ENCODE data around the gene EXOC2.

Gene EXOC2

DNA sequence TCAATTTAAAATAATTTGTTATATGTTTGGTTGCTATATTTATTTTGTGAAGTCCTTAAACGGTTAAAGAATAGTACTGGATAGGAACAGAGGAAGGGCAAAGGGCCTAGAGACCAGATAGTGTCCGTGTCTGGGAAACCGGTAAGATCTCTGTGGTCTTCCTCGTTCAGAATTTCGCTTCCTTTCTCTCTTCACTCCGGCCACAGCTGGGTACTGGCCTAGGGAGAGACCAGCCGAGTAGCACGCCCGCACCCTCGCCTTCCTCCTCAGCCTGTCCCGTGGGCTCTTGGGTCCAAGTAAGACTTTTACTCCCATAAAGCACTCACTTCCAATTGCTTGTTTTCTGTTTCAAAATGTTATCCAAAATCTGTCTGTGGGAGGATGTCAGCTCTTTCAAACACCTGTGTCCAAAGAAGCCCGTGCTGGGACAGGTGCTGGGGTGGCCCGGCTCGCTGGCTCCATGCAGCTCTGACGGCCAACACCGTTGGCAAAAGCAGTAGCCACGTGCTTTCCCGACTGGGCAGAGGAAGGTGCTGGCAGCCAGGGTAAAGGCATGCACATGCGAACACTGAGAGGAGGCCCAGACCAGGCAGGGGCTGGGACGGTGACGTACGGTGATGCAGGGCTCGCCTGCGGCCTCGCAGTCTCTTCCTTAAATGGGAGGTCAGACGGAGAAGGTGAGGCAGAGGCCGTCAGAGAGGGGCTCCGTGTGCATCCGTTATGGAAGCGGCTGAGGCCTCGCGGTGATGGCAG lies 189.2 kb downstream of the EXOC2 start:
- no peak overlapping the region for H3K27ac ChIP-seq
- TF ChIP-seq, protein P1, sequence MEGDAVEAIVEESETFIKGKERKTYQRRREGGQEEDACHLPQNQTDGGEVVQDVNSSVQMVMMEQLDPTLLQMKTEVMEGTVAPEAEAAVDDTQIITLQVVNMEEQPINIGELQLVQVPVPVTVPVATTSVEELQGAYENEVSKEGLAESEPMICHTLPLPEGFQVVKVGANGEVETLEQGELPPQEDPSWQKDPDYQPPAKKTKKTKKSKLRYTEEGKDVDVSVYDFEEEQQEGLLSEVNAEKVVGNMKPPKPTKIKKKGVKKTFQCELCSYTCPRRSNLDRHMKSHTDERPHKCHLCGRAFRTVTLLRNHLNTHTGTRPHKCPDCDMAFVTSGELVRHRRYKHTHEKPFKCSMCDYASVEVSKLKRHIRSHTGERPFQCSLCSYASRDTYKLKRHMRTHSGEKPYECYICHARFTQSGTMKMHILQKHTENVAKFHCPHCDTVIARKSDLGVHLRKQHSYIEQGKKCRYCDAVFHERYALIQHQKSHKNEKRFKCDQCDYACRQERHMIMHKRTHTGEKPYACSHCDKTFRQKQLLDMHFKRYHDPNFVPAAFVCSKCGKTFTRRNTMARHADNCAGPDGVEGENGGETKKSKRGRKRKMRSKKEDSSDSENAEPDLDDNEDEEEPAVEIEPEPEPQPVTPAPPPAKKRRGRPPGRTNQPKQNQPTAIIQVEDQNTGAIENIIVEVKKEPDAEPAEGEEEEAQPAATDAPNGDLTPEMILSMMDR (conservative IDR thresholded peaks at IDR 0.05): no peak

DNA sequence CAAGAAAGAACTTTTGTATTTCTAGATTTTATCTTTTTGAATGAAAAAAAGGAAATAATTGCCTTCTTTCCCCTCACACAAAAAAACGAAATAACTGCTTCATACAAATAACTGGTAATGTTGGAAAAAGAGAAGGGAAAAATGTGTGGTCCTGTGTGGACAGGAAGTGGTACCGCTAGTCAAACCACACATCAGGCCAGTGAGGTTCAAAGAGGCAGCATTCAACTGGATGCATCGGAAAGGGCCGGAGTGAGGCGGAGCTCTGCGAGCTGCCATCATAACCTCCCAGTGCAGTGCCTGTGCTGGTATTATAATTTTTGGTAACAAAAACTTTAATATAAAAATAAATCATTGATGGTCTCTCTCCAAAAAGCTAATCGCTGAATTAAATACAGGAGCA lies 190.2 kb downstream of the EXOC2 start:
- TF ChIP-seq, protein P1 (conservative IDR thresholded peaks at IDR 0.05): no peak
- H3K27ac ChIP-seq: no peak overlapping the region

DNA sequence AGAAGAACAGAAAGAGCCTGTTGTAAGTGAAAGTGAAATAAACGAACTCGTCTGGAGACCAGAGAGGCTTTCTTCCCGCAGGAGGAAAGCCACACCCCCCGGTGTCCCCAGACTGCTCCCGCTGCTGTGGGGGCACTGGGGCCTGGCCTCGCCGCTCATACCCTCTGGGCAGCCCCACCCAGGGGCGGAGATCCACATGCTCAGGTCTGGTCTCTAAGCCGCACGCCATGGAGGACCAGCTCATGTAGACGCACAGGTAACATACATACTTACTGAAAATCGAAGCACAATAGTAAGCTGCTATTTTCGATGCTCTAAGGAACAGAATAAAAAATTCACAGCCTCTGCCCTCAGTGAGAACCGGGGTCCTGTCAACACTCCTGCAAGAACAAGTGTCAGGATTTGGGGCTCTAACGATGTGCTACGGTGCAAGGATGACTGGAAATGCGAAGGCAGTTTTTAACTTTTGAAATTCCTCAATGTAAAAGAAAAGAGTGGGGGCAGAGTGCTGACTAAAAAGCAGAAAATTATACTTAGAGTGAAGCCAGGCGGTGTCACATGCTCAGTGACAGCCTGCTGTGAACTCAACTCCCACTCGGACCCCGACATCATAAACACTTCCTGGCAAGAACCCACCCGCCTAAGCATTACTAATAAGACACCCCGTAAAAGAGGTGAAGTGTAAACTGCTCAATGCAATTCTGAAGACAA lies 190.9 kb downstream of the EXOC2 start:
- TF ChIP-seq, protein P1 (conservative IDR thresholded peaks at IDR 0.05): no peak
- H3K27ac ChIP-seq: no peak overlapping the region

DNA sequence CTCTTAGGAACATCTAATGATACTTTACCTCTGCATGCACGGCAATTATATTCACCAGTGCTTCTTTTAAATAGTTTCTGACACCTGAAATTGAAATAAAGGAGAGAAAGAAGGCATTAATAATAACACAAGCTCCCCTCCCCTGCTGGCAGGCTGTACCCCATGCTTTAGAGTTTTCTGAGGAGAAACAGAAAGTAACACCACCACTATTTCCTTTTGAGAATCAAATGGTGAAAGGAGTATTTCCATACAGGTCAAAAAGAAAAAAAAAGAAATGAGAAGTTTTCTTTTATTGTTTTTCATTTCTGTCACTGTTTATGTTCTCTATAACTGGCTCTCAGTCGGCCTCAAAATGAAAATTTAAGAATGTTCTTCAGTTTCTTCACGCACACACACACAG lies 193.3 kb downstream of the EXOC2 start:
- no peak overlapping the region for H3K27ac ChIP-seq
- TF ChIP-seq, protein P1 (conservative IDR thresholded peaks at IDR 0.05): no peak

DNA sequence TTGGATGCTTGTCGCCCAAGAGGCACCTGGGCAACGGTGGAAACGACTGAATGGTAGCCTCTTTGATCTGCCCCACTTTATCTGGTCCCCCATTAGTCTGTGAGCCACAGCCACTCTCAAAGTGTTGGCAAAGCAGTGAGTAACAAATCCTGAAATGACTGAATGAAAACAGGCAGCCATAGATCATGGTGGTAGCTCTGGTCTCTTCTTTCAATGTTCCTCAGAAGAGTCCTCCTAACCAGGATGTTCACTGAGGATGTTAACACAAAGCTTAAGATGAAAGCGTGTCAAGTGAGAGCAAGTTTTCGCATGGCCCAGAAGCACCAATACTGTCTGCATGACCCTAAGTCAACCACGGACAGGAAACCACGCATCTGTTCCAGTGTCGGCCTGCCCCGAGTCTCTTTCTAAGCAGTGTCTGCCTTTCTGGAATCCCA lies 194.1 kb downstream of the EXOC2 start:
- TF ChIP-seq, protein P1 (conservative IDR thresholded peaks at IDR 0.05): no peak
- no peak overlapping the region for H3K27ac ChIP-seq

DNA sequence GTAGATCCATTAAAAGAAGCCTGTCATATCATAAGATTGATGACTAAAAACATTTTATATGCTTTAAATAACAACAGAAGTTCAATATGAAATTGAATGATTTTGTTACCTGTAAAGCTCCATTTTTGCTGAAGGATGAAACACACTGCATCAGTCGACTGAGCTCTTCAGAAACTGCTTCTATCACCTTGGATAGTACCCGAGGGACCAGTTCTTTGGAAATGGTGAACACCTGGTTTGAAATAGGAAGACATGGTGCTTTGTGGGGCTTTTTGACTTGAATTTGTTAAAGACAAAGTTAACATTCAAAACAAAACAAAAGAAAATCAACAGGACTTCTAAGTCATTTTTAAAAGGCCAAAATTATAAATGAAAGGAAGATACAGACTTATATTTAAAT lies 195.7 kb downstream of the EXOC2 start:
- no peak overlapping the region for H3K27ac ChIP-seq
- TF ChIP-seq, protein P1 (conservative IDR thresholded peaks at IDR 0.05): no peak

DNA sequence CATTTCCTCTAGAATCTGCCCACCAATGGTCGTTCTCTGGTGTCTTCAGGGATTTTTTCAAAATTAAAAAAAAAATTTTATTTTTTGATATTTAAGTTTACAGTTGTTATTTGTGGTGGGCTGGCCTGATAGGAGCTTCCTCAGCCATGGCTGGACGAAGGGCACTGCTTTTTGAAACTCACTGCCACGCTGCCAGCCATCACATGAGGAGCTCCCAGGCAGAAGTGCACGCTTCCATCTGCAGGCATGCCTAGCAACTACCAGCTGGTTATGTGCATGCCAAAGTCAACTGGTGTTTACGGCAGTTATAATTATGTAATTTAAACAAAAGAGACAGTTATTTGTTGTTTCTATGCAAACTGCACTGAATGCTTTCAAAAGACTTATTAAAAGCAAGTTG lies 196.3 kb downstream of the EXOC2 start:
- TF ChIP-seq, protein P1 (conservative IDR thresholded peaks at IDR 0.05): no peak
- no peak overlapping the region for H3K27ac ChIP-seq

Measured in VCaP (cell line).